Type B pancreatic cell (in vitro differentiated cells): ENCODE measurements around the gene PIP5K1C. TPM values are rescaled to one million over a fixed set of nuclear protein-coding genes. Genes with fewer than 3 reads are reported as not detected.

Experiments
- DNase-seq: peaks from one replicate; pipeline ENCODE4 v3.0.0; 2021; ENCODE audit warnings: mixed read lengths; ENCODE audit not compliant: unreplicated experiment; ENCODE audit errors: extremely low spot score
- H3K27ac Mint-ChIP-seq: 2 replicates; pipeline ENCODE4 v1.8.0; 2021; ENCODE audit warnings: mild to moderate bottlenecking, mixed read lengths
- H3K27me3 Mint-ChIP-seq: 2 replicates; pipeline ENCODE4 v1.8.0; 2021; ENCODE audit warnings: mixed read lengths
- H3K36me3 Mint-ChIP-seq: 2 replicates; pipeline ENCODE4 v1.8.0; 2021; ENCODE audit warnings: mixed read lengths
- H3K4me1 Mint-ChIP-seq: one replicate; pipeline ENCODE4 v1.8.0; 2021; ENCODE audit warnings: mixed read lengths; ENCODE audit not compliant: unreplicated experiment
- H3K4me3 Mint-ChIP-seq: 2 replicates; pipeline ENCODE4 v1.8.0; 2021; ENCODE audit warnings: mild to moderate bottlenecking, mixed read lengths
- H3K9me3 Mint-ChIP-seq: 2 replicates; pipeline ENCODE4 v1.8.0; 2021; ENCODE audit warnings: mixed read lengths
- CTCF ChIP-seq: fragments of 200-600 bp; sonication (generic); conservative IDR thresholded peaks from 2 replicates; pipeline ENCODE4 v1.5.0; 2021; ENCODE audit warnings: antibody characterized with exemption, mild to moderate bottlenecking
- total RNA-seq: library from RNA; stranded (reverse); gene quantifications from 2 replicates; pipeline ENCODE4 v1.2.1, GENCODE V29; 2021; ENCODE audit warnings: low replicate concordance

The PIP5K1C gene
- total RNA-seq, 1 donor from 2014 or later: 44.5 TPM

GRCh38 chr19:3605361-3605760 lies 94.9 kb downstream of the PIP5K1C start:
- no peak overlapping the region for H3K27ac Mint-ChIP-seq
- no peaks in the 10 kb centered on the region for H3K9me3 Mint-ChIP-seq
- peaks cover 7% of the 10 kb centered on the region for H3K4me1 Mint-ChIP-seq
- no peak for TF ChIP-seq CTCF
- H3K27me3 Mint-ChIP-seq: peaks cover 14% of the 10 kb centered on the region
- no peak overlapping the region for H3K4me3 Mint-ChIP-seq
- no peak for DNase-seq
- H3K36me3 Mint-ChIP-seq: no peaks in the 10 kb centered on the region

GRCh38 chr19:3604987-3605343 lies 95.3 kb downstream of the PIP5K1C start:
- H3K4me1 Mint-ChIP-seq: peaks cover 7% of the 10 kb centered on the region
- no peak for DNase-seq
- no peaks in the 10 kb centered on the region for H3K9me3 Mint-ChIP-seq
- H3K4me3 Mint-ChIP-seq: no peak overlapping the region
- no peak overlapping the region for H3K27ac Mint-ChIP-seq
- H3K27me3 Mint-ChIP-seq: peaks cover 14% of the 10 kb centered on the region
- no peaks in the 10 kb centered on the region for H3K36me3 Mint-ChIP-seq
- no peak for TF ChIP-seq CTCF

- TF ChIP-seq CTCF: no peak
- no peak for DNase-seq
- Mint-ChIP-seq H3K36me3 (no peaks in the 10 kb centered on the region), H3K27ac (no peak overlapping the region), H3K9me3 (no peaks in the 10 kb centered on the region), H3K27me3 (peaks cover 14% of the 10 kb centered on the region), H3K4me1 (peaks cover 7% of the 10 kb centered on the region), H3K4me3 (no peak overlapping the region)
Observed at GRCh38 chr19:3604227-3604986, 95.9 kb downstream of the PIP5K1C start.

GRCh38 chr19:3603121-3603811 lies 97.0 kb downstream of the PIP5K1C start:
- TF ChIP-seq CTCF: no peak
- Mint-ChIP-seq H3K4me1 (peaks cover 6% of the 10 kb centered on the region), H3K27ac (no peak overlapping the region), H3K9me3 (no peaks in the 10 kb centered on the region), H3K27me3 (peaks cover 12% of the 10 kb centered on the region), H3K4me3 (no peak overlapping the region), H3K36me3 (no peaks in the 10 kb centered on the region)
- no peak for DNase-seq

- no peak for TF ChIP-seq CTCF
- Mint-ChIP-seq H3K9me3 (no peaks in the 10 kb centered on the region), H3K36me3 (no peaks in the 10 kb centered on the region), H3K4me3 (no peak overlapping the region), H3K27me3 (no peaks in the 10 kb centered on the region), H3K4me1 (no peaks in the 10 kb centered on the region), H3K27ac (no peak overlapping the region)
- no peak for DNase-seq
Observed at GRCh38 chr19:3601021-3601420, 99.2 kb downstream of the PIP5K1C start.
